HepG2 (cell line): Measurements from ENCODE around the gene SPAG9. TPM values are rescaled to one million over a fixed set of nuclear protein-coding genes. Genes with fewer than 3 reads are reported as not detected.

Experiments
- ATAC-seq: fragments of 200-7000 bp; cut with Tn5 transposase; 3 replicates; pipeline ENCODE4 v1.9.1; 2020; ENCODE audit warnings: mild to moderate bottlenecking, moderate library complexity
- BruUV-seq: library from RNA; stranded (reverse); fragments of 400-500 nt; replicated peaks from 2 replicates; lab custom pipeline; 2021; lab: Mats Ljungman, UMichigan
- CTCF ChIA-PET: fragments of 300-600 bp; formaldehyde crosslinking; extraction: SDS; loops from one replicate; lab custom pipeline; 2021; ENCODE audit warnings: low total read pairs, inconsistent platforms, low intra/inter-chr PET ratio; lab: Yijun Ruan, JAX
- POLR2A ChIA-PET: fragments of 350-600 bp; sonication (Branson Sonifier 250); formaldehyde crosslinking; loops from one replicate; lab custom pipeline; 2020; ENCODE audit warnings: antibody characterized with exemption, inconsistent platforms; lab: Yijun Ruan, JAX
- DNase-seq: peaks from one replicate; pipeline ENCODE4 v3.0.0-alpha.2; 2015; ENCODE audit warnings: low spot score
- FAIRE-seq: peaks from 3 replicates; lab custom pipeline; 2011; peaks lifted over from hg19 to GRCh38; lab: Jason Lieb, UNC
- H2AFZ ChIP-seq: one replicate; pipeline ENCODE4 v1.6.1; 2011; ENCODE audit warnings: low read length, inconsistent platforms
- H3K27ac ChIP-seq: fragments of 300-600 bp; 3 replicates; pipeline ENCODE4 v1.8.0; 2011; ENCODE audit warnings: mixed run types, mild to moderate bottlenecking, mixed read lengths, low read length, inconsistent platforms; ENCODE audit not compliant: insufficient read depth; ENCODE audit errors: extremely low read length
- H3K27me3 ChIP-seq, 2 experiments: fragments of 200-600 bp in 1 of 2; 2 replicates in 1 of 2; 3 replicates in 1 of 2; pipeline versions ENCODE4 v1.6.0 to v1.8.0; 2011; ENCODE audit warnings: low read length in 2 of 2, mild to moderate bottlenecking in 2 of 2, moderate library complexity in 2 of 2, inconsistent platforms in 1 of 2; ENCODE audit not compliant: insufficient read depth in 2 of 2, control insufficient read depth in 1 of 2
- H3K36me3 ChIP-seq, 2 experiments: fragments of 200-600 bp in 1 of 2; replicated peaks in 1 of 2; 2 replicates in 1 of 2; 3 replicates in 1 of 2; pipeline versions ENCODE4 v1.5.1 to v1.8.0; 2011; ENCODE audit warnings: low read length in 2 of 2, inconsistent platforms in 1 of 2; ENCODE audit not compliant: insufficient read depth in 2 of 2, control insufficient read depth in 1 of 2
- H3K4me1 ChIP-seq: 2 replicates; pipeline ENCODE4 v1.5.1; 2012; ENCODE audit warnings: low read length, inconsistent platforms; ENCODE audit not compliant: insufficient read depth
- H3K4me2 ChIP-seq: 2 replicates; pipeline ENCODE4 v1.6.0; 2011; ENCODE audit warnings: low read depth, low read length, inconsistent platforms
- H3K4me3 ChIP-seq, 3 experiments: fragments of 200-600 bp in 1 of 3; sonication (generic), shearing (Covaris generic) in 1 of 3; replicated peaks in 1 of 3; 2 replicates each; pipeline ENCODE4 v1.5.1; 2011 to 2016; ENCODE audit warnings: low read length in 3 of 3, inconsistent platforms in 2 of 3, low read depth in 2 of 3, mild to moderate bottlenecking in 2 of 3, control low read depth in 1 of 3, mixed read lengths in 1 of 3; ENCODE audit not compliant: insufficient read depth in 1 of 3
- H3K79me2 ChIP-seq: one replicate; pipeline ENCODE4 v1.6.1; 2011; ENCODE audit warnings: low read length, inconsistent platforms; ENCODE audit not compliant: insufficient read depth
- H3K9ac ChIP-seq: 2 replicates; pipeline ENCODE4 v1.6.0; 2011; ENCODE audit warnings: mild to moderate bottlenecking, low read depth, low read length, inconsistent platforms; ENCODE audit not compliant: insufficient read depth
- H3K9me3 ChIP-seq: 2 replicates; pipeline ENCODE4 v1.5.1; 2012; ENCODE audit warnings: mild to moderate bottlenecking, low read length
- H4K20me1 ChIP-seq: 2 replicates; pipeline ENCODE4 v1.6.0; 2011; ENCODE audit warnings: inconsistent platforms, mild to moderate bottlenecking, low read length, moderate library complexity; ENCODE audit not compliant: insufficient read depth
- BRCA1 ChIP-seq: sonication (generic); formaldehyde crosslinking; IDR thresholded peaks from 2 replicates; pipeline ENCODE4 v1.4.0; 2020; ENCODE audit warnings: missing genetic modification reagents
- GATAD2A ChIP-seq: IDR thresholded peaks from 2 replicates; pipeline ENCODE4 v1.6.1; 2016
- GMEB2 ChIP-seq: IDR thresholded peaks from 2 replicates; pipeline ENCODE4 v1.6.1; 2016; ENCODE audit warnings: missing biosample characterization, missing genetic modification reagents, low read depth
- GRHL1 ChIP-seq: sonication (generic); formaldehyde crosslinking; conservative IDR thresholded peaks from 2 replicates; pipeline ENCODE4 v1.8.0; 2022; ENCODE audit warnings: missing genetic modification reagents
- HBP1 ChIP-seq: IDR thresholded peaks from 2 replicates; pipeline ENCODE4 v1.6.1; 2016; ENCODE audit warnings: low read depth, control low read depth
- IKZF5 ChIP-seq: IDR thresholded peaks from 2 replicates; pipeline ENCODE4 v1.6.1; 2018; ENCODE audit warnings: missing genetic modification reagents, mild to moderate bottlenecking, missing compliant biosample characterization
- MXD3 ChIP-seq: IDR thresholded peaks from 2 replicates; pipeline ENCODE4 v1.6.1; 2016; ENCODE audit warnings: mild to moderate bottlenecking, missing biosample characterization, missing genetic modification reagents
- SETDB1 ChIP-seq: sonication (generic); formaldehyde crosslinking; IDR thresholded peaks from 2 replicates; pipeline ENCODE4 v1.5.1; 2020; ENCODE audit warnings: missing genetic modification reagents, mild to moderate bottlenecking, borderline replicate concordance
- SP2 ChIP-seq: sonication (generic); formaldehyde crosslinking; IDR thresholded peaks from 2 replicates; pipeline ENCODE4 v1.5.1; 2020; ENCODE audit warnings: mild to moderate bottlenecking, missing genetic modification reagents
- ZKSCAN5 ChIP-seq: sonication (generic); formaldehyde crosslinking; IDR thresholded peaks from 2 replicates; pipeline ENCODE4 v1.5.1; 2020; ENCODE audit warnings: mild to moderate bottlenecking, missing genetic modification reagents
- ZNF430 ChIP-seq: sonication (generic); formaldehyde crosslinking; IDR thresholded peaks from 2 replicates; pipeline ENCODE4 v1.9.0; 2021; ENCODE audit warnings: mild to moderate bottlenecking, missing genetic modification reagents
- ZNF678 ChIP-seq: sonication (generic); formaldehyde crosslinking; IDR thresholded peaks from 2 replicates; pipeline ENCODE4 v1.4.0; 2020; ENCODE audit warnings: mild to moderate bottlenecking, missing genetic modification reagents
- ZNF773 ChIP-seq: sonication (generic); formaldehyde crosslinking; IDR thresholded peaks from 2 replicates; pipeline ENCODE4 v1.4.0; 2020; ENCODE audit warnings: missing genetic modification reagents, borderline replicate concordance
- ZNF777 ChIP-seq: sonication (generic); formaldehyde crosslinking; IDR thresholded peaks from 2 replicates; pipeline ENCODE4 v1.4.0; 2020; ENCODE audit warnings: missing genetic modification reagents
- ZSCAN30 ChIP-seq: sonication (generic); formaldehyde crosslinking; IDR thresholded peaks from 2 replicates; pipeline ENCODE4 v1.5.0; 2020; ENCODE audit warnings: mild to moderate bottlenecking, missing genetic modification reagents
- WGBS: methylation state at CpG from one replicate; pipeline ENCODE4 v1.1.6; 2017; ENCODE audit warnings: low lambda C conversion rate; 5-methylcytosine and 5-hydroxymethylcytosine counted together
- in situ Hi-C: cut with HindIII; loops from 2 replicates; pipeline ENCODE4 v1.10.0; 2017; ENCODE audit warnings: low pct_unique_long_range_greater_than_20kb; ENCODE audit not compliant: extremely low pct_ligation_motif_present
- intact Hi-C: fragments of 100-400 bp; cut with micrococcal nuclease; formaldehyde crosslinking; loops from one replicate; pipeline ENCODE4 v1.10.0; 2022; ENCODE audit not compliant: unreplicated experiment
- polyA plus RNA-seq, 8 experiments: library from polyadenylated mRNA; depleted of rRNA in 3 of 8; stranded (reverse) in 7 of 8; unstranded in 1 of 8; fragments of >200 nt; fragmentation: Illumina TruSeq in 4 of 8; extraction: Trizol in 4 of 8; gene quantifications; 2 replicates each; pipeline versions ENCODE4 v1.2.1 to v1.2.3, GENCODE V29; 2011 to 2016; ENCODE audit warnings: low read depth in 4 of 8, missing spikeins in 1 of 8, mixed read lengths in 1 of 8; ENCODE audit not compliant: insufficient read depth in 1 of 8
- total RNA-seq, 5 experiments: library from RNA; depleted of rRNA; stranded (reverse); fragments of >200 nt; fragmentation: Illumina TruSeq; extraction: Trizol; gene quantifications; 2 replicates each; pipeline ENCODE4 v1.2.3, GENCODE V29; 2016; ENCODE audit warnings: low read depth in 1 of 5
- TF ChIP-seq, protein P1 (sequence below): IDR thresholded peaks from 2 replicates; pipeline ENCODE4 v1.6.1; 2016; ENCODE audit warnings: control low read depth

The SPAG9 gene
- total and polyA plus RNA-seq, 2 of the 13 experiments (the other 11 are each of a cell fraction or from before 2014, with no cell fraction given): 43.2 to 78.6 TPM

DNA sequence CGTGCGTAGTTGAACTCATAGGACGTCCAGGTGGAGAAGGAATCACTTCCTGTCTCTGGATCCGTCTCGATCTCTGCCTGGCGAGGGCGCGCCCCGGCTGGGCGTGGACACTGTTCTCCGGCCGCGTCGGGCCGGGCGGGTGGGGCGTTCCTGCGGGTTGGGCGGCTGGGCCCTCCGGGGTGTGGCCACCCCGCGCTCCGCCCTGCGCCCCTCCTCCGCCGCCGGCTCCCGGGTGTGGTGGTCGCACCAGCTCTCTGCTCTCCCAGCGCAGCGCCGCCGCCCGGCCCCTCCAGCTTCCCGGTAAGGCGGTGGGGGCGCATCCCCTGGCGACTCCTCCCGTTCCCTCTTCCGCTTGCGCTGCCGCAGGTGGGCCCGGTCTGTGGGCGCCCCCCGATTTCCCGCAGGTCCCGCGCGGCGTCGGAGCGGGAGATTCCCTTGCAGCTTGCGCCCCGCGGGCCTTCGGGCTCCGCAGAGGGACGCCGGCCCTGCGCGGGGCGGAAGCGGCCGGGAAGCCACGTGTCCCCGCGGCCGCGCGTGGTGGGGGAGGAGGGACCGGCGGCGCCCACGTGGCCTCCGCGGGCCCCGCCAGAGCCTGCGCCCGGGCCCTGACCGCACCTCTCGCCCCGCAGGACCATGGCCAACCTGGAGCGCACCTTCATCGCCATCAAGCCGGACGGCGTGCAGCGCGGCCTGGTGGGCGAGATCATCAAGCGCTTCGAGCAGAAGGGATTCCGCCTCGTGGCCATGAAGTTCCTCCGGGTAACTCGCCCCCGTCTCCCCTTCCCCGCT lies 45.7 kb upstream of the SPAG9 start, which contains the start of gene NME2:
NME2 (plus strand) TSS at position 214 of the 789 bp plus-strand sequence; CDS start at position 634, 420 bp downstream.
- no TSS peak for BruUV-seq
- TF ChIP-seq MXD3 (CRISPR knock-in tag) (peak; percentile 38; the same call in 1 of the 2 replicates), ZKSCAN5 (CRISPR knock-in tag) (no peak), ZSCAN30 (CRISPR knock-in tag) (no peak), ZNF678 (CRISPR knock-in tag) (no peak), GATAD2A (CRISPR knock-in tag) (peak; percentile 34; the same call in 1 of the 2 replicates), IKZF5 (peak; percentile 88), GRHL1 (no peak), ZNF777 (CRISPR knock-in tag) (peak; percentile 68), ZNF430 (CRISPR knock-in tag) (peak; percentile 16; the same call in 1 of the 2 replicates), SP2 (CRISPR knock-in tag) (peak; percentile 67), ZNF773 (CRISPR knock-in tag) (0 out of 2 replicates have a peak, but pooled peaks have one; percentile 68), HBP1 (0 out of 2 replicates have a peak, but pooled peaks have one; percentile 12), GMEB2 (CRISPR knock-in tag) (no peak), BRCA1 (no peak), SETDB1 (CRISPR knock-in tag) (no peak)
- TF ChIP-seq, protein P1, sequence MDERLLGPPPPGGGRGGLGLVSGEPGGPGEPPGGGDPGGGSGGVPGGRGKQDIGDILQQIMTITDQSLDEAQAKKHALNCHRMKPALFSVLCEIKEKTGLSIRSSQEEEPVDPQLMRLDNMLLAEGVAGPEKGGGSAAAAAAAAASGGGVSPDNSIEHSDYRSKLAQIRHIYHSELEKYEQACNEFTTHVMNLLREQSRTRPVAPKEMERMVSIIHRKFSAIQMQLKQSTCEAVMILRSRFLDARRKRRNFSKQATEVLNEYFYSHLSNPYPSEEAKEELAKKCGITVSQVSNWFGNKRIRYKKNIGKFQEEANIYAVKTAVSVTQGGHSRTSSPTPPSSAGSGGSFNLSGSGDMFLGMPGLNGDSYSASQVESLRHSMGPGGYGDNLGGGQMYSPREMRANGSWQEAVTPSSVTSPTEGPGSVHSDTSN (CRISPR knock-in tag): no peak

More for the DNA sequence above, 45.7 kb upstream of the SPAG9 start, which contains the start of gene NME2:
- WGBS: 1% methylated on average over 27 of the region's 98 CpGs
- in situ Hi-C loops (no loop called here), intact Hi-C loops (loop anchor here (2.0 to 5.0 kb wide), 2 partner anchors 94 to 164 kb away; partner anchors contain the start of genes MBTD1 and UTP18)
- FAIRE-seq: peak; percentile 85
- CTCF ChIA-PET: interaction anchor here (1.1 to 1.6 kb wide), 3 partner anchors 47 to 166 kb away, joined by 3 to 5 read pairs (median 4); no protein-coding TSS in a partner anchor
- H3K27ac ChIP-seq: peak within 1 kb of the TSS; percentile 80
- H3K36me3 ChIP-seq: peaks cover 22 to 58% of the 10 kb centered on the region in 2 experiments
- H4K20me1 ChIP-seq: no peaks in the 10 kb centered on the region
- no peaks in the 10 kb centered on the region for H3K9me3 ChIP-seq
- no peaks in the 10 kb centered on the region for H3K27me3 ChIP-seq
- peak; percentile 89 for DNase-seq
- peak within 1 kb of the TSS; percentile 85 for H2AFZ ChIP-seq
- H3K4me2 ChIP-seq: peak within 1 kb of the TSS; percentile 88
- peak; percentile 91 for ATAC-seq
- peaks cover 17% of the 10 kb centered on the region for H3K79me2 ChIP-seq
- peaks cover 32% of the 10 kb centered on the region for H3K4me1 ChIP-seq
- peak within 1 kb of the TSS; percentile 89 for H3K9ac ChIP-seq
- POLR2A ChIA-PET: interaction anchor here (0.7 to 5.3 kb wide), 4 partner anchors 12 to 95 kb away, joined by 3 to 43 read pairs (median 4); partner anchors contain the start of gene NME1
- H3K4me3 ChIP-seq: peak within 1 kb of the TSS; percentile 70 to 96 (median 88)
